ENCODE data around the gene BCKDHB.

GRCh38 chr6:80129485-80129884 is 23.0 kb downstream of the BCKDHB start:
- TF ChIP-seq TEAD4 (IDR thresholded peaks at IDR 0.05): no peak
- no peak for TF ChIP-seq CREB1 (IDR thresholded peaks at IDR 0.05; ENCODE audit: low read depth)
- TF ChIP-seq EP300 (IDR thresholded peaks at IDR 0.05; ENCODE audit: borderline replicate concordance): no peak
- TF ChIP-seq TAF1 (IDR thresholded peaks at IDR 0.05; ENCODE audit: low read depth): no peak
- TF ChIP-seq EGR1 (IDR thresholded peaks at IDR 0.05): no peak
- no peak for TF ChIP-seq RAD21 (IDR thresholded peaks at IDR 0.05; ENCODE audit: low read depth)
- no peak for TF ChIP-seq REST (IDR thresholded peaks at IDR 0.05; ENCODE audit: low read depth)
- TF ChIP-seq TCF12 (IDR thresholded peaks at IDR 0.05; ENCODE audit: low read depth): no peak
- TF ChIP-seq CEBPB (IDR thresholded peaks at IDR 0.05): no peak
- TF ChIP-seq MAX (IDR thresholded peaks at IDR 0.05): no peak
- no peak for TF ChIP-seq YY1 (IDR thresholded peaks at IDR 0.05; ENCODE audit: low read depth)
- TF ChIP-seq ZBTB7A (IDR thresholded peaks at IDR 0.05; ENCODE audit: low read depth): no peak

Measured in Ishikawa (cell line).